ENCODE data around the gene SLC9A6.

SLC9A6 gene

DNA sequence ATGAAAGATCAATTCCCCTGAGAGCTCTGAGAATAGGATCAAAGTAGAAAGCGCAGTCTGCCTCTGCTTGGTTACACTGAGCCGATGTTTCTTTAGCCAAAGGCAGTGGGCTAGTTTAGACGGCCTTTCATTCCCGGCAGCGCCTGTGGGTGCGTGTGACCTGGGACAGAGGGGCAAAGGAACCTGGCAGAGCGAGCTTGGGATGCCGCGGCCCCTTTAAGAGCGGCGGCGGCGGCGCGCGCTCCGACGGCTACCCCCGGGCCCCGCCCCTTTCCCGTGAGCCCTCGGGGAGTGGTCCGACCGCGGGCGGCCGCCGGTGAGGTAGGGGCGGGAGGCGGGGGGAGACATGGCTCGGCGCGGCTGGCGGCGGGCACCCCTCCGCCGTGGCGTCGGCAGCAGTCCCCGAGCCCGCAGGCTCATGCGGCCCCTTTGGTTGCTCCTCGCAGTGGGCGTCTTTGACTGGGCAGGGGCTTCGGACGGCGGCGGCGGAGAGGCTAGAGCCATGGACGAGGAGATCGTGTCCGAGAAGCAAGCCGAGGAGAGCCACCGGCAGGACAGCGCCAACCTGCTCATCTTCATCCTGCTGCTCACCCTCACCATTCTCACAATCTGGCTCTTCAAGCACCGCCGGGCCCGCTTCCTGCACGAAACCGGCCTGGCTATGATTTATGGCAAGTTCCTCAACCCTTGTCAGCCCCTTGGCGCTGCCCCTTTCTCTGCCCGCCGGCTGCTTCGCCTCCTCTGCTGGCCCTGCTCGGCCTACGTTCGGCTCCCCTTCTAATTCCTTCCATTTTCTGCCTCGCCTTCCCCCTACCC, at the start of gene SLC9A6:
Gene SLC9A6, plus strand, starts transcription at position 279 of the 816 bp plus-strand sequence. Its CDS starts 224 bp downstream, at position 503.
- peak; percentile 82 for DNase-seq

DNA sequence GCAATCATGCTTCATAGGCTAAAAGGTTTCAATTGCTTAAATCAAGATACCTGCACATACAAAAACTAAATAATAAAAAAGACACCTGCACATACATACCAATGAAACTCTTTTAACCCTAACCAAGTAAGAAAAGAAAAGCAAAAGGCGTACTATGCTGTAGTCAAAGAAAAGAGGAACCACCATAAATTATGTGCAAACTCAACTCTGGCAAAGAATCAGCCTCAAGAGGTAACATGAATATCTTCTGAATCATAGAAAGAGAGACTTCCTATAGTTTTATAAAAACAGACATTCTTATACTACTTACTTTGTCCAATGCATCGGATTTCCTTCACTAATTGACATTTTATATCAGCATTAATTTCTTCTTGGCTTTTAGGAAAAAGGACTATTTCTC, 40.7 kb upstream of the SLC9A6 start:
- no peak for DNase-seq

DNA sequence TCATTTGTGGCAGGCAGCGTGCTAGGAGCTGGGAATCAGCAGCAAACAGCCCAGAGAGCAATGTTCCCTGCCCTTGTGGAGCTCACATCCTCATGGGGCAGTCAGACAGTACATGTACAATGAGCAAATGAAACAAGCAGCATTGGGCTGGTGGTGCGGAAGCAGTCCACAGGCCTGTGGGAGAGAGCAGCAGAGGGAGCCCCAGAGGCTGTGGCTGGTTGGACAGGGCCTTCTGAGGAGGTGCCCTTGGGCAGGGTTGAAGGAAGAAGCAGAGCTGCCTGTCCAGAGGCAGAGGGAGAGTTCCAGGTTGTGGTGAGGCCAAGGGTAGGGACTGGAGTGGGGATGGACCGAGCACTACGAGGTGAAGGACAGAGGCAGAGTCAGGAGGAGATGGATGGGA, 33.9 kb upstream of the SLC9A6 start:
- DNase-seq = no peak

DNA sequence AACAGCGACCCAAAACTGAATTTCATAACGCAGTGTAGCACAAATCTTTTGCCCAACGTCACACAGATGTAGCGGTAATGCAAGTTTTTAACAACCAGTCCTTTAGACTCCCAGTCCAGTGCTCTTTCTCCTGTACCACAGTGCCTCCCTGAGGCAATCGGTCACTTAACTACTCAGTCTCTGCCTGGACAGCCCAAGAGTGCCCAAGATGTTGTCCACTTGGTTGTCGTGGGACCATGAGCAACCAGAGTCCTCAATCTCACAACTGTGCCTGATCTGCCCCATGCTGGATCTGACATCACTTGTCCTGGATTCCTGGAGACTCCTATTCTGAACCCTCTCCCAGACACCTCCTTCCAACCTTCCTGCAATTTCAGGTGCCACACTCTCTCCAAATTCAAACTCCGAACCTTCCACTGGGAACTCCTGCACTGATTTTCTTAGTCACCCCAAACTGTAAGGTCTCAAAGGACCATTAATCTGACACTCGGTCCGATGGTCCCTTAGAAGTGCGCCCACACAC, 12.1 kb upstream of the SLC9A6 start:
- no peak for DNase-seq

DNA sequence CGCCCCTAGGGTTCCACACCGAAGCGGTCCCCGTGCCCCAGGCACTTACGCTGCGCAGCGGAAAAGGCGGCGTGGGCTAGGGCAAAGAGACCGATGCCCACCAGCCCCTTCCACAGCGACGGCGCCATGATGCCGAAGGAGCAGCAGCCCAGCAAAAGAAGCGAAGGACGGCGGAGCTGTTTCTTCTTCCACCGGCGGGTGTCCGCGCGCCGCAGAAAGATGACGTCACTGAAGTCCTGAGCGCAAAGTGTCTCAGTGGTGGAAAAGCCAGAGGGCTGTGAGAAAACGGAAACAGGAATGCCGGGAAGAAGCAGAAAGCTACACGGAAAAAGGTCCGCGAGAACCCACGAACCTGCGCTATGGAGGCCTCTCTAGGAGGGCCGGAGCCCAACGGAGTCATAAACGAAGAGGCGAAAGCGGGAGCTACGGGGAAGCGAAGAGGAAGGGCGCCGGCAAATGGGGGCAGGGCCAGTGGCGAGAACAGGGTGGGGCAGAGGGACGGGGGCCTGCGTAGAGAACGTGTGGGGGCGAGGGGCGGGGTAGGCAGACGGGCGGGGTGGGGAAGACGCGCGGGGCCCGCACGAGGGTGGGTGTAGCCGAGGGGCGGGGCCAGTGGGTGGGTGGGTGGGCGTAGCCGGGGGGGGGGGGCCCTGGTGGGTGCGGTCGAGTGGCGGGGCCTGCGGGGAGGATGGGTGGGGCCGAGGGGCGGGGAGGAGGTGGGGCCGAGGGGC, 11.5 kb upstream of the SLC9A6 start, which contains the start of gene MMGT1:
Gene MMGT1, minus strand, starts transcription at position 441 of the 731 bp plus-strand sequence. Its CDS starts 313 bp downstream, at position 128.
- DNase-seq = peak; percentile 92

DNA sequence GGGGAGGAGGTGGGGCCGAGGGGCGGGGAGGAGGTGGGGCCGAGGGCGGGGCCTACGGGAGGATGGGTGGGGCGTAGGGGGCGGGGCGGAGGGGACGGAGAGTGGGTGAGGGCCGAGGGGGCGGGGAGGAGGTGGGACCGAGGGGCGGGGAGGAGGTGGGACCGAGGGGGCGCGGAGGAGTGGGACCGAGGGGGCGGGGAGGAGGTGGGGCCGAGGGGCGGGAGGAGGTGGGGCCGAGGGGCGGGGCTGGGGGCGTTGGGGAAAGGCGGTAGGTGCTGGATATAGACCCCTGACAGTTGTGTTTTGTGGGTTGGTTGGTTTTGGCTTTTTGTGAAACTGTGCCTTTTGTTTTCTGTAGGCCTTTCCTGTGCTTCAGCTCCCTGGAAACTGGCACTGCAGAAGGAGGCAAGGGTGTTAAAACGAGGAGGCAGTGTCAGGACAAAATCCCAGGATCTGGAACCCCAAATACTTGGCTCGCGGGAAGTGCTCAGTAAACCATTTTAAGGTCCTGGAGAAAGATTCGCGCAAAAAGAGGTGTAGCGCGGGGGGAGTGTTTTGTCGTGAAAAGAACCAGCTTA, 10.9 kb upstream of the SLC9A6 start:
- DNase-seq = peak; percentile 24

DNA sequence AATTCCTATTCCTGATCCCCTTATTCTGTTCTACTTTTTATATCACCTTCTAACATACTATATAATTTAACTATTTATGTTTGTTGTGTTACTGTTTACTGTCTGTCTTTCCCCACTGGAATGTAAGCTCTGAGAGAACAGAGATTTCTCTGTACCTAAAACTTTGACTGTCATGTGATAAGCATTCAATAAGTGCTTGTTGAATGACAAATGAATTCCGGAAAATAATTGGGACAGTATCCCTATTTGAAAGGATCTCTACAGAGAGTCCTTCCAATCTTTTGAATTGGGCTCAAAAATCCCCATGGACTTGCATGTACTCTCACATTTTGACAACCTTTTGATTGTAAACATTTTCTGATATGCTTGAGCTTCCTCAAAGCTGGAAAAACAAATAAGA, 9.8 kb upstream of the SLC9A6 start:
- DNase-seq = no peak

DNA sequence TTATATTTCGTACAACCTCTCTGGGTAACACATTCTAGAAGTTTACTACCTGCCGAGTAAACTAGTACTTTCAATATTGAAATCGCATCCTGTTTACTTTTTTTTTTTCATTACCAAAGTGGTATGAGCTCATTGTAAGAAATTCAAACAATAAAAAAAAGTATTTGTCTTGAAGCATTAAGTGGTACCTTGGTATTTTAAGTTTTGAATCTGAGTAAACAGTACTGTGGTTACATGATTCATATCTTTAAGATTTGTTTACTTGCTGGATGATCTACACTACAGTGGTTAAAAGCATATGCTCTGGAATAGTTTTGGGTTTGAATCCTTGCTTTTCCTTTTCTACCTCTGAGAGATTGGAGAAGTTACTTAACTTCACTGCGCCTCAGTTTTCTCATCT, 7.6 kb upstream of the SLC9A6 start:
- no peak for DNase-seq

DNA sequence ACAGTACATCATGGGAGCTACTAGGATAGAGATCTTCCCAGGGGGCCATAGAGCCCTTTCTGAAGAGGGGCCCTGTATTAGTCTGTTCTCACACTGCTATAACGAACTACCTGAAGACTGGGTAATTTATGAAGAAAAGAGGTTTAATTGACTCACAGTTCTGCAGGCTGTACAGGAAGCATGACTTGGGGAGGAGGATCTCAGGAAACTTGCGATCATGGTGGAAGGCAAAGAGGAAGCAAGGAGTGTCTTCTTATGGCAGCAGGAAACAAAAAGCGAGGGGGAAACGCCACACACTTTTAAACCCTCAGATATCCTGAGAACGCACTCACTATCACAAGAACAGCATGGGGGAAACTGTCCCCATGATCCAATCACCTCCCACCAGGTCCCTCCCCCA, 4.2 kb upstream of the SLC9A6 start:
- DNase-seq = no peak

DNA sequence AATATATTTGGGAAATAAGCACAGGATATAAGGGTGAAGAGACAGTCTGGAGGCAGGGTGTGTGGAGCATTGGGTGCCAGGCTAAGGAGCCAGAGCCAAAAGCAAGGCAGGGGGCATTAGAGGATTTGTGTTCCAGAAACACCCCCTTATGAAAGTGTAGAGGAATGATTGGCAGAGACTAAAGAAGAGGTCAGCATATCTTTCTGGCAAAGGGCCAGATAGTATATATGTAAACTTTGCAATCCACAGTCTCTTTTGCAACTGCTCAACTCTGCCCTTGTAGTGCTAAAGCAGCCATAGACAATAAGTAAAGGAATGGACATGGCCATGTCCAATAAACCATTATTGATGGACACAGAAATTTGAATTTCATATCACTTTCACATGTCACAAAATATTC, 3.6 kb upstream of the SLC9A6 start:
- no peak for DNase-seq

DNA sequence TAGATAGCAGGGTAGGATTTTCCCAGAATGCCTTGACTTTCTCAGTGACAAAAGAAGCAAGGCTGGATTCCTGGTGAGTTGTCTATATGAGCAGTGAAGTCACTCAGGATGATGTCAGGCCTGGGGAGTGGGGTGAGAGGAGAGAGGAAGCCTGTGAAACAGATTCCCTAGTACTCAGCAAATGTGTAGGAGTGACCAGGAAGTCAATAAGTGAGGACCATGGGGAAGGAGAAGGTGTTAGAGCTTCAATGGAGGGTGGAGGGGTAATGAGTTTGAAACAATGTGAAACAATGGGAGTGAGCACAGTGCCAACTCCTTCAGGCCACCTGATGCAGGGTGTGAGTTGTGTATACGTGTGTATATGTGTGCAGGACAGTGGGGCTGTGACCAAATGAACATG, 2.4 kb upstream of the SLC9A6 start:
- DNase-seq = no peak

DNA sequence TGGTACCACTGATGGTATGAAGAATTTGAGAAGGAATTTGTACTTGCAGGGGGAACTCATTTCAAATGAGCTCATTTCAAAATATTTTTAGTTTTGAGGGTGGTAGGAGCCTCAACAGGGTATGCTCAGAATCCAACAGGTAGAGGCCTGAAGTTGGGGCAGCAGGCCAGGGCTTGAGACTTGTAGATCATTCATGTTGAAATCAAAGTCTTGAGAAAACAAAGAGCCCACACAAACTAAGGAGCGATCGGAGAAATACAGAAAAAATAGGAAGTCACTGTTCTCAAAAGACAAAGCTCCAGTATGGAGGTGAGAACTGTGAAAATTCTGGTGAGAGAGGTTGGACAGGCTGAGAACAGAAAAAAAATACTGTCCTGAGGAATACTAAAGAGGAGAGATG, 979 bp upstream of the SLC9A6 start:
- no peak for DNase-seq

DNA sequence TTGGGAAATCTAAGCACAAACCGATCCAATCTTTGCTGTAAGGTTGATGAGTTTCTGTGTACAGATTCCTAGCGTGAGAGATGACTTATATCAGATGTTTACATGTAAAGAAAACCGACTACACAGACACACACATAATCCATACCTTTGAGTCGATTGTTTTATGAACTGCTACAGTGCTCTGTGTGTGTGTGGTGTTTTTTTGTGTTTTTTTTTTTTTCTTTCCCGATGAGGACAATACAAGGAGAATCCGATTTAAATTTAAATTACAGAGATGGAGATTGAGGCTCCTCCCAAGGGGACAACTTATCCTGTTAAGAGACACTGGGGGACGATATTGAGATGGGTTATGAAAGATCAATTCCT, 461 bp upstream of the SLC9A6 start:
- no peak for DNase-seq

DNA sequence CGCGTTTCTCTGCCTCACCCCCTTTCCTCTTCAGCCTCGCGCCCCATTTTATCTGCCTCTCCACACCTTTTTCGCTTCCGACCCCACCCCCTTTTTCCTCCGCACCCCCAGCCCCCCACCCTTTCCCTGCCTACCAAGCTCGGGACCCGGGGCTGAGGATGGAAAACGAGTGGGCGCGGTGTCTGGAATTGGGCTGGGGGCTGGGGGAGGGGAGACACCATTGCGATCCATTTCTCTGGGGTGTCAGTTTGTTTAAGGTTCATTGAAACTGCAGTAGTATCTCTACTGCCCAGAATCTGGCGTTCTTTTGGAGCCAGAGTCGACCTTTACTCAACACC, 707 bp downstream of the SLC9A6 start:
- no peak for DNase-seq

DNA sequence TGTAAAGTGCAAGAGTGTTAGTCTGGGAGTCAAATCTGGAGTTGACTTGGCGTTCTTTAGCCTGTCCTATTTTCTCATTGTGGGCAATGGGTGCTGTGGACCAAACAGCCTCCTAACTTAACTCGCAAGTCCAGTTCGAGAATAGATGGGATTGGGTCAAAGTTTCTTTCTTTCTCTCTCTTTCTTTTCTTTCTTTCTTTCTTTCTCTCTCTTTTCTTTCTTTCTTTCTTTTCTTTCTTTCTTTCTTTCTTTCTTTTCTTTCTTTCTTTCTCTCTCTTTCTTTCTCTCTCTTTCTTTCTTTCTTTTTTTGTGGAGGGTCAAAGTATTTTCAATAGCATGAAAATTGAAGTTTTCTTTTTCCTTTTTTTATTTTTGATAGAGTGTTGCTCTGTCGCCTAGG, 3.0 kb downstream of the SLC9A6 start:
- no peak for DNase-seq

DNA sequence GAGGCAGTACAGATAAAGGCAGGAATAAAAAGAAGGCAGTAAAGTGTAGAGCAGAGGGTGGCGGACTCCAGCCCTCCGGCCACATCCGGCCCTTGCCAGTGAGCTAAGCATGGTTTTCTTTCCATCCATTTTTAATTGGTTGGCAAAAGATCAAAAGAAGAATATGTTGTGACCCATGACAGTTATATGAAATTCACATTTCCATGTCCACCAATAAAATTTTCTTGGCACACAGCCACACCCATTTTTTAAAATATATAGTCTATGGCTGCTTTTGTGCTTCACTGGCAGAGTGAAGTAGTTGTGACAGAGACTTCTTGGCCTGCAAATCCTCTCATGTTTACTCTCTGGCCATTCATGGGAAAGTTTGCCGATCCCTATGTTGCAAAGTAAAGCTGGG, 29.8 kb downstream of the SLC9A6 start:
- DNase-seq = no peak

DNA sequence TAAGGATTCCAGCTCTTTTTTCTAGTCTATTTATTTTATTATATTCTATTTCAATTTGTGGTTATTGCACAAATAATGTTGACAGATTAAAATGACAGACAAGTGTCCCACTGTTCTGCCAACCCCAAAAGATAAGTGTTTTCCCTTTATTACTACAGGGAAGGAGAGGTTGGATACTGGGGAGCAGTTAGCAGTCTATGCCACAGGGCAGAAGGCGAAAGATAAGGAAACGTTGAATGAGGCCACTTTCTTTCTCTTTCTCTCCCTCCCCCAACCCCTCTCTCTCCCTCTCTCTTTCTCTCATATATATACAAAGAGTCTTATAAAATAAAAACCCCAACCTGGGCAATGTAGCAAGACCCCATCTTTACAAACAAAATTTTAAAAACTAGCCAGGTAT, 31.6 kb downstream of the SLC9A6 start:
- DNase-seq = no peak

DNA sequence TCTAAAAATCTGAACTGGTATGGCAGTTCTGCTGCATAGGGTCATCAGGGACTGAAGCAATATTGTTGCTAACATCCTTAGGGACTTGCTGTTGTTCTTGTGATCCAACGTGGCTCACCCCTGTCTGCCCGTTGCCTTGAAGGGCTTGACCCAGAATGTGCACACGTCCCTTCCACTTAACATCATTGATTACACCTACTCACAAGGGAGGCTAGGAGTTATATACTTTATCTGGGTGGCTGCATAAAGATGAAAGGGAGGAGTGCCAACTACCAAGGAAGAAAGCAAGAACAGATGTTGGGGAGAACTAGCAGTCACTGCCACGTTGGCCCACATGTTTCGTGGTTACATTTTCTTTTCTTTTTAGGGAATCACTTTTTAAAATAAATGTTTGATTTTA, 34.0 kb downstream of the SLC9A6 start:
- DNase-seq = no peak

DNA sequence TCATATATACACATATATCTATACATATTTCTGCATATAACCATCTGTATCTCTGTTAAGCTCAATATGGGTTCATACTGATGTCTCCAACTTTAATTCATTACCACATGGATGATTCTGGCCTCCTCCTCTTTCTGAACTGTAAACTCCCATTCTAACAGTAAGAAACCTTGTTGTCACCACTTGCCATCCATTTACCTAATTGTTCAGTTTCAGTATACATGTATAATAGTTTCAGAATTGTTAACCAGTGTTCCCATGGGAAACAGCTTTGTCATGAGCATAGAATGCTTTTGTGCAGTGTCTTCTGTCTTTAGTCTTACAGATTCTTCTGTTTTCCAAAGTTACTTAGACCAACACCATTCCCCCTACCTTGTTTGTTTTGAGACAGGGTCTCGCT, 35.9 kb downstream of the SLC9A6 start:
- DNase-seq = no peak

DNA sequence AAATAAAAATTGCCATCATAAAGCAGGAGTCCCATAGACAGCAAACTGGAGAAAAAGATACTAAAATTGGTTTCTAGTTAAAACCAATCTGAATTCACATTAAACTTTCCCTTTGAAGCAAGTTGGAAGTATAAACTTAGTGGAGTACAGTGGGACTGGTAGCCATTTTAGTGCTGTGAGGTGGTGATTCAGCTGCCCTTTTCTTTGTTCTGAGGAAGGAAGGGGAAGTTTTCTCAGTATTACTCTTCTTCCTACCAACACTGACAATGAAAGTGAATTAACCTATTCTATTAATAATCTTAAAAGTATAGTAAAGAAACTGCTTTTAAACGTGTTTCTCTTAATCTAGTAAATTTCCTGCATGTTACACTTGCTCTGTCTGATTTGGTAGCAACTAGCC, 36.7 kb downstream of the SLC9A6 start:
- DNase-seq = no peak

DNA sequence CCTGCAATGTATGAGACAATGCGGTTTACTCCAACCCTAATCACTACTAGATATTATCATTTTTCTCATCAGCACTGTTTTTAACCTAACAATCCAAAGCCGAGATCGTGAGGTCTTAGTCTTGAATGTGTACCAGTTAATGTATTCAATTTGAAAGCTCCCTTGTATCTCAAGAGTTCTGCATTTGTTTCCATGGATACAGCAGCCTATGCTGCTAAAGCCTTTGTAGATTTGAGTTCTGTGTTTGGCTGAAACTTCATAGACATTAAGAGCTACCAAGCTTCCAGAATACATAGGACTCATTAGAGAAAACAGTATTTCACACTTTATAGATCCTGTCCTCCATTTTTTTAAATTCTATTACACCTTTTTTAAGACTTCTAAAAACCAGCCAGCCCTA, 39.9 kb downstream of the SLC9A6 start:
- no peak for DNase-seq

DNA sequence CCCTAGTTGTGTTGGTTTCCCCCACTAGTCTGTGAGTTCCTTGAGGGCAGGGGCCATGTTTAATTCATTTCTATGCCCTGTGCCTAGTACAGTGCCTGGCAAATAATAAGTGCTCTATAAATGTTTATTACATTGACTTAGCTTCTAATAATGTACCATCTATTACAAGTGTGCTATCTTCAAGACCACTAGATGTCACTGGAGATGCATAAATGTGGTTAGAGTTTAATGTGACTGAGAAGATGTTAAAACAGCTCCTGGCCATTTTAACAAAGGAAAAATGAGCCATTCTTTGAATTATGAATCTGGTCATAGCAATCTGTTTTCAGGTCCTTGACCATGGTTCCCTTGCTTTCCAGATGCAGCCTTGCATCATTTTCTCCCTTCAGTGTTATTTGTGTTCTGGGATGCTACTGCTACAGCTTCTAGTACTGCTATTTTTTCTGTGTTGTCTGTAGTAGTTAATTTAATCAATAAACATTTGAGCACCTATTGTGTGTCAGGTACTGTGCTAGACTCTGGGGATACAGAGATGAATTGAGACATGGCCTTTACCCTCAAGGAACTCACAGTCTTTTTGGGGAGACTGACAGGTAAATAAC, 43.2 kb downstream of the SLC9A6 start:
- DNase-seq = peak; percentile 38

DNA sequence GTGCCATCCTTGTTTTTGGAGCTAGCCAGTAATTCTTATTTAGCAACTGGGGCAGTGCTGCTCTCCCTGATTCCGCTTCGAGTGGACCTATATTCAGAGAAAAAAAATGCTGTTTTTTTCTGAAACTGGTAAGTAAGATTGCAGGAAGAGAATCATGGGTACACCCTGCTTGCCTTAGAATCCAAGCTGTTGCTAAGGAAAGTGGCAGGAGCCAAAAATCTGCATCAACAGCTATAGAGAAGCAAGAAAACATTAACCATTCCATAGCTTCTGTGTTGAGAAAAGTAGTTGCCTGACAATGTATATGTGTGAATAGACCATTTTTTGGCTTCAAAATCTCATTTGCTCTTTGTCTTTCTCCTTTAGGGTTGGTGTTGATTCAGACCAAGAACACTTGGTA, 44.5 kb downstream of the SLC9A6 start:
- DNase-seq = no peak
